Measurements from ENCODE around the gene NSF.
A peak's percentile ranks its signal among the peaks of the same experiment; 100 is the strongest.
"Not testable (repeated sequence)": the region's sequence is repeated elsewhere in the genome, so short reads cannot be mapped to it uniquely, and the experiment has no call there.

Gene NSF

GRCh38 chr17:46756081-46756735 is 165.7 kb downstream of the NSF start:
- no peak for DNase-seq (ENCODE audit: low read depth)

- no peak for DNase-seq (ENCODE audit: low read depth)
These were observed 166.4 kb downstream of the NSF start for GRCh38 chr17:46756861-46757260.

- not testable (repeated sequence) for DNase-seq (ENCODE audit: low read depth)
These were observed 167.1 kb downstream of the NSF start for GRCh38 chr17:46757588-46757987.

- DNase-seq (ENCODE audit: low read depth), result no peak
These were observed 168.1 kb downstream of the NSF start for GRCh38 chr17:46758614-46759013.

- no peak for DNase-seq (ENCODE audit: low read depth)
These were observed 168.7 kb downstream of the NSF start for GRCh38 chr17:46759141-46759540.

GRCh38 chr17:46763416-46763815 is 172.9 kb downstream of the NSF start:
- DNase-seq (ENCODE audit: low read depth), result no peak

GRCh38 chr17:46764000-46764708 is 173.7 kb downstream of the NSF start:
- no peak for DNase-seq (ENCODE audit: low read depth)

- peak; percentile 58 for DNase-seq (ENCODE audit: low read depth)
These were observed 174.4 kb downstream of the NSF start for GRCh38 chr17:46764709-46765401.

- no peak for DNase-seq (ENCODE audit: low read depth)
These were observed 175.0 kb downstream of the NSF start for GRCh38 chr17:46765453-46765852.

- no peak for DNase-seq (ENCODE audit: low read depth)
These were observed 176.3 kb downstream of the NSF start for GRCh38 chr17:46766493-46767491.

- no peak for DNase-seq (ENCODE audit: low read depth)
These were observed 178.0 kb downstream of the NSF start for GRCh38 chr17:46768540-46768870.

GRCh38 chr17:46768896-46769295 is 178.4 kb downstream of the NSF start:
- not testable (repeated sequence) for DNase-seq (ENCODE audit: low read depth)

GRCh38 chr17:46769531-46770438 is 179.3 kb downstream of the NSF start:
- DNase-seq (ENCODE audit: low read depth), result no peak

- DNase-seq (ENCODE audit: low read depth), result no peak
These were observed 180.0 kb downstream of the NSF start for GRCh38 chr17:46770439-46770817.

GRCh38 chr17:46770818-46771560 is 180.5 kb downstream of the NSF start:
- no peak for DNase-seq (ENCODE audit: low read depth)

GRCh38 chr17:46771561-46772474 is 181.3 kb downstream of the NSF start:
- no peak for DNase-seq (ENCODE audit: low read depth)

GRCh38 chr17:46772475-46773220 is 182.2 kb downstream of the NSF start:
- DNase-seq (ENCODE audit: low read depth), result no peak

GRCh38 chr17:46773221-46773605 is 182.7 kb downstream of the NSF start:
- no peak for DNase-seq (ENCODE audit: low read depth)

GRCh38 chr17:46773676-46774075 is 183.2 kb downstream of the NSF start:
- DNase-seq (ENCODE audit: low read depth), result no peak

Data from GM04503 (cell line).